ENCODE data around the gene TMEM168. TPM values are rescaled to one million over a fixed set of nuclear protein-coding genes. Genes with fewer than 3 reads are reported as not detected.

The TMEM168 gene
- total and polyA plus RNA-seq, 7 donors: 5.2 to 10.9 (median 8.1) TPM

- intact Hi-C loops (cut with DNase I): no loop called here
- H3K4me3 ChIP-seq: no peak overlapping the region
- 95 to 98% (median 96%) methylated on average over 4 of the region's 4 CpGs for WGBS, 3 donors
Measured at GRCh38 chr7:112770051-112770450, 20.1 kb downstream of the TMEM168 start.

GRCh38 chr7:112765105-112765504 is 25.1 kb downstream of the TMEM168 start:
- Histone ChIP-seq H3K27ac (no peak overlapping the region), H3K9me3 (no peaks in the 10 kb centered on the region), H3K27me3 (ENCODE audit: insufficient read depth in 3 of 3, low read length in 2 of 3) (no peaks in the 10 kb centered on the region), H3K36me3 (ENCODE audit: insufficient read depth in 1 of 2, low read depth in 1 of 2) (peaks cover 0 to 10% of the 10 kb centered on the region in 2 donors), H3K4me1 (no peaks in the 10 kb centered on the region), H3K4me3 (no peak overlapping the region)
- WGBS, 3 donors: 95 to 100% (median 97%) methylated on average over 1 of the region's 1 CpG
- intact Hi-C loops (cut with DNase I): no loop called here
- DNase-seq: no peak
- TF ChIP-seq CTCF (IDR thresholded peaks at IDR 0.05): no peak
- ATAC-seq: no peak

More at GRCh38 chr7:112770051-112770450, 20.1 kb downstream of the TMEM168 start:
- ATAC-seq (no peak), DNase-seq (no peak)
- no peak overlapping the region for H3K27ac ChIP-seq
- no peaks in the 10 kb centered on the region for H3K27me3 ChIP-seq (ENCODE audit: insufficient read depth in 3 of 3, low read length in 2 of 3)
- H3K9me3 ChIP-seq: no peaks in the 10 kb centered on the region
- peaks cover 0 to 17% of the 10 kb centered on the region in 2 donors for H3K36me3 ChIP-seq (ENCODE audit: insufficient read depth in 1 of 2, low read depth in 1 of 2)
- TF ChIP-seq CTCF (IDR thresholded peaks at IDR 0.05): no peak
- H3K4me1 ChIP-seq: no peaks in the 10 kb centered on the region

GRCh38 chr7:112763996-112764395 is 26.2 kb downstream of the TMEM168 start:
- ATAC-seq: no peak
- no peaks in the 10 kb centered on the region for H3K9me3 ChIP-seq
- no peaks in the 10 kb centered on the region for H3K4me1 ChIP-seq
- H3K36me3 ChIP-seq (ENCODE audit: insufficient read depth in 1 of 2, low read depth in 1 of 2): peaks cover 0 to 10% of the 10 kb centered on the region in 2 donors
- H3K27me3 ChIP-seq (ENCODE audit: insufficient read depth in 3 of 3, low read length in 2 of 3): no peaks in the 10 kb centered on the region
- no peak for DNase-seq
- H3K4me3 ChIP-seq: no peak overlapping the region
- intact Hi-C loops (cut with DNase I): no loop called here
- no peak overlapping the region for H3K27ac ChIP-seq
- TF ChIP-seq CTCF (IDR thresholded peaks at IDR 0.05): no peak

GRCh38 chr7:112763298-112763697 is 26.9 kb downstream of the TMEM168 start:
- no peak for DNase-seq
- ATAC-seq: no peak
- no peak for TF ChIP-seq CTCF (IDR thresholded peaks at IDR 0.05)
- H3K4me1 ChIP-seq: no peaks in the 10 kb centered on the region
- no peaks in the 10 kb centered on the region for H3K27me3 ChIP-seq (ENCODE audit: insufficient read depth in 3 of 3, low read length in 2 of 3)
- H3K4me3 ChIP-seq: no peak overlapping the region
- WGBS, 3 donors: 61 to 71% (median 68%) methylated on average over 3 of the region's 3 CpGs
- intact Hi-C loops (cut with DNase I): no loop called here
- H3K9me3 ChIP-seq: no peaks in the 10 kb centered on the region
- peaks cover 0 to 10% of the 10 kb centered on the region in 2 donors for H3K36me3 ChIP-seq (ENCODE audit: insufficient read depth in 1 of 2, low read depth in 1 of 2)
- H3K27ac ChIP-seq: no peak overlapping the region

GRCh38 chr7:112759905-112760304 is 30.3 kb downstream of the TMEM168 start:
- Histone ChIP-seq H3K27ac (no peak overlapping the region), H3K4me1 (no peaks in the 10 kb centered on the region), H3K36me3 (ENCODE audit: insufficient read depth in 1 of 2, low read depth in 1 of 2) (no peaks in the 10 kb centered on the region), H3K9me3 (no peaks in the 10 kb centered on the region), H3K4me3 (no peak overlapping the region), H3K27me3 (ENCODE audit: insufficient read depth in 3 of 3, low read length in 2 of 3) (no peaks in the 10 kb centered on the region)
- intact Hi-C loops (cut with DNase I): no loop called here
- DNase-seq (no peak), ATAC-seq (no peak)
- WGBS, 3 donors: 64 to 74% (median 71%) methylated on average over 3 of the region's 3 CpGs
- no peak for TF ChIP-seq CTCF (IDR thresholded peaks at IDR 0.05)
